Esophagus muscularis mucosa (tissue), 4 donors: ENCODE results near the gene C6orf136.

Experiments
- CTCF ChIP-seq, 3 experiments: fragments of 200-600 bp in 2 of 3; fragments of 450-650 bp in 1 of 3; sonication (generic) in 2 of 3; IDR thresholded peaks; one replicate each; pipeline ENCODE4 v1.5.1; 2017 to 2019; ENCODE audit warnings: antibody characterized with exemption in 3 of 3, mild to moderate bottlenecking in 2 of 3, moderate library complexity in 1 of 3
- EP300 ChIP-seq: sonication (generic); formaldehyde crosslinking; IDR thresholded peaks from one replicate; pipeline ENCODE4 v1.6.1; 2017; ENCODE audit warnings: antibody characterized with exemption
- POLR2A ChIP-seq: fragments of 450-650 bp; IDR thresholded peaks from one replicate; pipeline ENCODE4 v1.6.1; 2017; ENCODE audit warnings: antibody characterized with exemption, moderate library complexity, mild to moderate bottlenecking, low read depth

GRCh38 chr6:30672445-30673253 is 25.7 kb downstream of the C6orf136 start, which contains the start of gene DHX16:
- TF ChIP-seq CTCF (IDR thresholded peaks at IDR 0.05) (peak; percentile 86 to 96 (median 94)), POLR2A (no peak), EP300 (no peak)
